DND-41 (cell line): ENCODE results near the gene C16orf78.

ENCODE experiments used
- ATAC-seq: fragments of 200-7000 bp; cut with Tn5 transposase; 3 replicates; pipeline ENCODE4 v1.9.1; 2021; ENCODE audit warnings: low read depth; ENCODE audit not compliant: insufficient read depth
- DNase-seq: peaks from one replicate; pipeline ENCODE4 v3.0.0-alpha.2; 2020
- H2AFZ ChIP-seq: 2 replicates; pipeline ENCODE4 v1.6.0; 2012; ENCODE audit warnings: low read depth, low read length
- H3K27ac ChIP-seq: 2 replicates; pipeline ENCODE4 v1.5.1; 2012; ENCODE audit warnings: low read length, inconsistent platforms
- H3K27me3 ChIP-seq: fragments of 200-600 bp; sonication (generic); 2 replicates; pipeline ENCODE4 v1.6.0; 2012; ENCODE audit warnings: low read length, mild to moderate bottlenecking, inconsistent platforms; ENCODE audit not compliant: insufficient read depth, poor library complexity
- H3K36me3 ChIP-seq: 2 replicates; pipeline ENCODE4 v1.5.1; 2012; ENCODE audit warnings: low read length, inconsistent platforms; ENCODE audit not compliant: insufficient read depth
- H3K4me1 ChIP-seq: 2 replicates; pipeline ENCODE4 v1.5.1; 2012; ENCODE audit warnings: mild to moderate bottlenecking, low read length; ENCODE audit not compliant: insufficient read depth
- H3K4me2 ChIP-seq: 2 replicates; pipeline ENCODE4 v1.6.0; 2012; ENCODE audit warnings: mild to moderate bottlenecking, moderate library complexity, low read length, inconsistent platforms; ENCODE audit not compliant: insufficient read depth
- H3K4me3 ChIP-seq, 2 experiments: fragments of 200-600 bp in 1 of 2; shearing (Covaris generic) in 1 of 2; 2 replicates each; pipeline ENCODE4 v1.5.1; 2012 to 2016; ENCODE audit warnings: inconsistent platforms in 2 of 2, low read length in 2 of 2, mild to moderate bottlenecking in 2 of 2, low read depth in 1 of 2, moderate library complexity in 1 of 2
- H3K79me2 ChIP-seq: 2 replicates; pipeline ENCODE4 v1.6.0; 2012; ENCODE audit warnings: low read length, inconsistent platforms; ENCODE audit not compliant: insufficient read depth
- H3K9ac ChIP-seq: 2 replicates; pipeline ENCODE4 v1.6.0; 2012; ENCODE audit warnings: low read depth, mild to moderate bottlenecking, inconsistent platforms, low read length, moderate library complexity
- H3K9me3 ChIP-seq: 2 replicates; pipeline ENCODE4 v1.5.1; 2012; ENCODE audit warnings: low read length, moderate library complexity, mild to moderate bottlenecking, inconsistent platforms; ENCODE audit not compliant: insufficient read depth, severe bottlenecking
- H4K20me1 ChIP-seq: 2 replicates; pipeline ENCODE4 v1.6.0; 2012; ENCODE audit warnings: low read length; ENCODE audit not compliant: insufficient read depth
- CTCF ChIP-seq: IDR thresholded peaks from 2 replicates; pipeline ENCODE4 v1.5.1; 2012; ENCODE audit warnings: borderline replicate concordance, low read length, moderate library complexity, mild to moderate bottlenecking; ENCODE audit not compliant: poor library complexity, severe bottlenecking; ENCODE audit errors: extremely low read depth
- EZH2 ChIP-seq: IDR thresholded peaks from 3 replicates; pipeline ENCODE4 v1.6.1; 2012; ENCODE audit warnings: borderline replicate concordance, low read depth, mild to moderate bottlenecking, moderate library complexity, low read length, inconsistent platforms; ENCODE audit not compliant: severe bottlenecking

Gene C16orf78

GRCh38 chr16:49422896-49423295 lies 49.3 kb downstream of the C16orf78 start:
- Histone ChIP-seq H3K4me1 (no peaks in the 10 kb centered on the region), H3K36me3 (no peaks in the 10 kb centered on the region), H3K27me3 (no peaks in the 10 kb centered on the region), H4K20me1 (no peaks in the 10 kb centered on the region; the same call in 1 of the 2 replicates), H3K79me2 (no peaks in the 10 kb centered on the region), H3K27ac (no peak overlapping the region), H3K4me3 (no peak overlapping the region), H3K4me2 (no peak overlapping the region), H3K9me3 (no peaks in the 10 kb centered on the region), H2AFZ (no peak overlapping the region), H3K9ac (no peak overlapping the region)
- ATAC-seq, result no peak
- DNase-seq, result no peak
- no peak for TF ChIP-seq EZH2
- no peak for TF ChIP-seq CTCF

GRCh38 chr16:49424961-49425360 lies 51.4 kb downstream of the C16orf78 start:
- Histone ChIP-seq H3K9ac (no peak overlapping the region), H3K27me3 (no peaks in the 10 kb centered on the region), H3K79me2 (no peaks in the 10 kb centered on the region), H3K36me3 (no peaks in the 10 kb centered on the region), H4K20me1 (no peaks in the 10 kb centered on the region), H3K27ac (no peak overlapping the region), H3K4me1 (no peaks in the 10 kb centered on the region), H3K4me3 (no peak overlapping the region), H2AFZ (no peak overlapping the region), H3K4me2 (no peak overlapping the region), H3K9me3 (no peaks in the 10 kb centered on the region)
- ATAC-seq (no peak), DNase-seq (no peak)
- TF ChIP-seq CTCF (no peak), EZH2 (no peak)

- H3K27me3 ChIP-seq, result no peaks in the 10 kb centered on the region
- no peak overlapping the region for H3K4me2 ChIP-seq
- no peak for ATAC-seq
Measured at GRCh38 chr16:49427771-49428170, 54.2 kb downstream of the C16orf78 start.

More at GRCh38 chr16:49427771-49428170, 54.2 kb downstream of the C16orf78 start:
- Histone ChIP-seq H3K9ac (no peak overlapping the region), H3K36me3 (no peaks in the 10 kb centered on the region), H2AFZ (no peak overlapping the region), H3K4me1 (no peaks in the 10 kb centered on the region), H3K27ac (no peak overlapping the region), H4K20me1 (no peaks in the 10 kb centered on the region), H3K79me2 (no peaks in the 10 kb centered on the region), H3K9me3 (no peaks in the 10 kb centered on the region), H3K4me3 (no peak overlapping the region)
- no peak for TF ChIP-seq CTCF
- TF ChIP-seq EZH2, result no peak
- DNase-seq, result no peak
